HCT116 (cell line): ENCODE data around the gene OR2T11. TPM values are rescaled to one million over a fixed set of nuclear protein-coding genes. Genes with fewer than 3 reads are reported as not detected.

Experiments used
- ATAC-seq: fragments of 200-7000 bp; cut with Tn5 transposase; 2 replicates; pipeline ENCODE4 v1.9.1; 2020; ENCODE audit warnings: mild to moderate bottlenecking, moderate library complexity
- BruUV-seq: library from RNA; stranded (reverse); fragments of 400-500 nt; replicated peaks from 2 replicates; lab custom pipeline; 2021; lab: Mats Ljungman, UMichigan
- CTCF ChIA-PET: fragments of 300-600 bp; sonication (Branson Sonifier 250); formaldehyde crosslinking; loops from one replicate; lab custom pipeline; 2021; ENCODE audit warnings: antibody characterized with exemption; lab: Charles Lee
- POLR2A ChIA-PET: fragments of 300-600, 350-600 bp; sonication (Branson Sonifier 250); formaldehyde crosslinking; loops from one replicate; lab custom pipeline; 2021; ENCODE audit warnings: antibody characterized with exemption; lab: Charles Lee
- RAD21 ChIA-PET, 2 experiments: fragments of 300-600 bp; sonication (Branson Sonifier 250); formaldehyde crosslinking; loops; one replicate each; lab custom pipeline; 2023; ENCODE audit warnings: low total read pairs in 2 of 2; ENCODE audit not compliant: uncharacterized antibody in 2 of 2, unreplicated experiment in 2 of 2, low non-redundant PET in 1 of 2; lab: Charles Lee
- DNase-seq: peaks from one replicate; pipeline ENCODE4 v3.0.0-alpha.2; 2010; ENCODE audit warnings: low read depth, low spot score
- H2AFZ ChIP-seq: fragments of 200-600 bp; shearing (Covaris generic), sonication (generic); 2 replicates; pipeline ENCODE4 v1.6.1; 2017; ENCODE audit warnings: low read depth, mixed run types, mixed read lengths, antibody characterized with exemption, low read length; ENCODE audit not compliant: poor library complexity, severe bottlenecking
- H3K27ac ChIP-seq: 2 replicates; pipeline ENCODE4 v1.5.1; 2012; ENCODE audit warnings: low read depth, low read length
- H3K27me3 ChIP-seq: fragments of 200-600 bp; sonication (generic); 2 replicates; pipeline ENCODE4 v1.6.1; 2016; ENCODE audit warnings: mixed run types, low read length, mixed read lengths; ENCODE audit not compliant: insufficient read depth
- H3K36me3 ChIP-seq, 2 experiments: fragments of 200-500 bp in 1 of 2; fragments of 200-600 bp in 1 of 2; sonication (Bioruptor generic) in 1 of 2; sonication (generic) in 1 of 2; 2 replicates each; pipeline versions ENCODE4 v1.5.1 to v1.6.1; 2014 to 2016; ENCODE audit warnings: low read length in 2 of 2, inconsistent platforms in 1 of 2, mixed read lengths in 1 of 2, mixed run types in 1 of 2; ENCODE audit not compliant: insufficient read depth in 2 of 2, control insufficient read depth in 1 of 2
- H3K4me1 ChIP-seq, 2 experiments: fragments of 200-600 bp in 1 of 2; sonication (generic) in 1 of 2; 2 replicates each; pipeline versions ENCODE4 v1.5.1 to v1.6.1; 2012 to 2017; ENCODE audit warnings: low read length in 2 of 2, inconsistent platforms in 1 of 2, mild to moderate bottlenecking in 1 of 2, mixed read lengths in 1 of 2, mixed run types in 1 of 2, moderate library complexity in 1 of 2; ENCODE audit not compliant: insufficient read depth in 2 of 2, control insufficient read depth in 1 of 2
- H3K4me2 ChIP-seq: fragments of 200-600 bp; sonication (generic); 2 replicates; pipeline ENCODE4 v1.6.1; 2017; ENCODE audit warnings: mixed run types, low read length, mixed read lengths
- H3K4me3 ChIP-seq, 2 experiments: fragments of 200-600 bp in 1 of 2; sonication (generic) in 1 of 2; replicated peaks in 1 of 2; 2 replicates each; pipeline ENCODE4 v1.5.1; 2011 to 2016; ENCODE audit warnings: low read length in 2 of 2, control low read depth in 1 of 2, low read depth in 1 of 2, mild to moderate bottlenecking in 1 of 2, mixed read lengths in 1 of 2, mixed run types in 1 of 2
- H3K79me2 ChIP-seq: fragments of 200-600 bp; sonication (generic); 2 replicates; pipeline ENCODE4 v1.6.1; 2017; ENCODE audit warnings: mild to moderate bottlenecking, mixed run types, low read length, moderate library complexity, mixed read lengths; ENCODE audit not compliant: insufficient read depth
- H3K9ac ChIP-seq: fragments of 200-600 bp; sonication (generic); 2 replicates; pipeline ENCODE4 v1.6.1; 2016; ENCODE audit warnings: low read length, mixed read lengths
- H3K9me2 ChIP-seq: fragments of 200-600 bp; sonication (generic), shearing (Covaris generic); 2 replicates; pipeline ENCODE4 v1.6.1; 2017; ENCODE audit warnings: mixed run types, mild to moderate bottlenecking, moderate library complexity; ENCODE audit not compliant: insufficient read depth
- H3K9me3 ChIP-seq, 2 experiments: fragments of 200-500 bp in 1 of 2; fragments of 200-600 bp in 1 of 2; sonication (Bioruptor generic) in 1 of 2; sonication (generic) in 1 of 2; 2 replicates each; pipeline ENCODE4 v1.6.1; 2014 to 2017; ENCODE audit warnings: low read length in 2 of 2, mixed read lengths in 2 of 2, inconsistent platforms in 1 of 2, low read depth in 1 of 2, mild to moderate bottlenecking in 1 of 2, mixed run types in 1 of 2, moderate library complexity in 1 of 2; ENCODE audit not compliant: control insufficient read depth in 1 of 2, insufficient read depth in 1 of 2
- H4K20me1 ChIP-seq: fragments of 200-600 bp; sonication (generic), shearing (Covaris generic); 2 replicates; pipeline ENCODE4 v1.6.1; 2017; ENCODE audit warnings: mixed run types, mild to moderate bottlenecking, moderate library complexity; ENCODE audit not compliant: insufficient read depth
- FOSL1 ChIP-seq: IDR thresholded peaks from 2 replicates; pipeline ENCODE4 v1.6.1; 2012; ENCODE audit warnings: low read depth
- RAD21 ChIP-seq: IDR thresholded peaks from 2 replicates; pipeline ENCODE4 v1.6.1; 2012; ENCODE audit warnings: low read depth, mild to moderate bottlenecking
- ZNF274 ChIP-seq: fragments of 200-500 bp; sonication (Bioruptor generic); IDR thresholded peaks from 2 replicates; pipeline ENCODE4 v1.6.1; 2014; ENCODE audit warnings: mild to moderate bottlenecking, low read depth, low read length, inconsistent platforms
- intact Hi-C: fragments of 100-400 bp; cut with micrococcal nuclease; formaldehyde crosslinking; loops from 2 replicates; pipeline ENCODE4 v1.10.0; 2022
- total RNA-seq: library from RNA; stranded (reverse); gene quantifications from one replicate; pipeline ENCODE4 v1.2.1, GENCODE V29; 2021; ENCODE audit not compliant: unreplicated experiment
- TF ChIP-seq, protein P1 (sequence below): IDR thresholded peaks from 2 replicates; pipeline ENCODE4 v1.6.1; 2011; ENCODE audit warnings: mild to moderate bottlenecking, low read length, moderate library complexity; ENCODE audit not compliant: insufficient replicate concordance; ENCODE audit errors: extremely low read depth
- TF ChIP-seq, protein P2 (sequence below), 3 experiments: fragments of 200-600 bp in 1 of 3; sonication (generic) in 1 of 3; IDR thresholded peaks in 2 of 3; conservative IDR thresholded peaks in 1 of 3; 2 replicates each; pipeline ENCODE4 v1.5.1; 2012 to 2017; ENCODE audit warnings: low read depth in 2 of 3, low read length in 2 of 3, antibody characterized with exemption in 1 of 3, borderline replicate concordance in 1 of 3, control low read depth in 1 of 3, mild to moderate bottlenecking in 1 of 3, mixed read lengths in 1 of 3, mixed run types in 1 of 3, moderate library complexity in 1 of 3; ENCODE audit not compliant: insufficient read depth in 1 of 3

The OR2T11 gene
- total RNA-seq, 1 experiment from 2014 or later = not detected

GRCh38 chr1:248625166-248625565 is 9.7 kb downstream of the OR2T11 start (continued):
- TF ChIP-seq, protein P1, sequence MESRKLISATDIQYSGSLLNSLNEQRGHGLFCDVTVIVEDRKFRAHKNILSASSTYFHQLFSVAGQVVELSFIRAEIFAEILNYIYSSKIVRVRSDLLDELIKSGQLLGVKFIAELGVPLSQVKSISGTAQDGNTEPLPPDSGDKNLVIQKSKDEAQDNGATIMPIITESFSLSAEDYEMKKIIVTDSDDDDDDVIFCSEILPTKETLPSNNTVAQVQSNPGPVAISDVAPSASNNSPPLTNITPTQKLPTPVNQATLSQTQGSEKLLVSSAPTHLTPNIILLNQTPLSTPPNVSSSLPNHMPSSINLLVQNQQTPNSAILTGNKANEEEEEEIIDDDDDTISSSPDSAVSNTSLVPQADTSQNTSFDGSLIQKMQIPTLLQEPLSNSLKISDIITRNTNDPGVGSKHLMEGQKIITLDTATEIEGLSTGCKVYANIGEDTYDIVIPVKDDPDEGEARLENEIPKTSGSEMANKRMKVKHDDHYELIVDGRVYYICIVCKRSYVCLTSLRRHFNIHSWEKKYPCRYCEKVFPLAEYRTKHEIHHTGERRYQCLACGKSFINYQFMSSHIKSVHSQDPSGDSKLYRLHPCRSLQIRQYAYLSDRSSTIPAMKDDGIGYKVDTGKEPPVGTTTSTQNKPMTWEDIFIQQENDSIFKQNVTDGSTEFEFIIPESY = no peak
- TF ChIP-seq RAD21 (no peak), FOSL1 (no peak), ZNF274 (no peak)

DNA sequence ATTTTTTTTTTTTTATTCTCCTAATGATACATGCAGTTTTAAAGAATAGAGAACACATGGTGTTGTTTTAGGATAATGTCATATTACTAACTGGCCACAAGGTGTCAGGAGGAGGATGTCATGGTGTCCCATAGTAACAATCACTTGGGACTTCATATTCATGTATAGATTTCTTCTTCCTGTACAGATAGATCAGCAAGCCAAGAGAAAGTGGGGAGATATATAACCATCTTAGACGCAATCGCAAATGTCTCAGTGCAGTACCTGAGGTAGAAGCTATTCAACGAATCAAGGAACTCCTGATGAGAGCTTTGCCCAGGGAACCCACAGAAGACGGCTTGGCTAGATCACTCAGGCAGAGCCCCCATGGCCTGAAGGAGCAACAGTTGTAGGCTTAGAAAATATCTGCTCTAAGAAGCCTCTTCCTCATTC is 12.3 kb downstream of the OR2T11 start:
- Histone ChIP-seq H3K4me2 (no peak overlapping the region), H3K9me2 (no peaks in the 10 kb centered on the region), H3K27me3 (no peaks in the 10 kb centered on the region), H2AFZ (no peak overlapping the region), H3K36me3 (no peaks in the 10 kb centered on the region), H4K20me1 (no peaks in the 10 kb centered on the region), H3K9me3 (no peaks in the 10 kb centered on the region), H3K9ac (no peak overlapping the region), H3K4me1 (no peaks in the 10 kb centered on the region), H3K79me2 (no peaks in the 10 kb centered on the region), H3K27ac (no peak overlapping the region), H3K4me3 (no peak overlapping the region)
- TF ChIP-seq FOSL1 = no peak
- TF ChIP-seq RAD21 = peak; percentile 67
- TF ChIP-seq, protein P2, sequence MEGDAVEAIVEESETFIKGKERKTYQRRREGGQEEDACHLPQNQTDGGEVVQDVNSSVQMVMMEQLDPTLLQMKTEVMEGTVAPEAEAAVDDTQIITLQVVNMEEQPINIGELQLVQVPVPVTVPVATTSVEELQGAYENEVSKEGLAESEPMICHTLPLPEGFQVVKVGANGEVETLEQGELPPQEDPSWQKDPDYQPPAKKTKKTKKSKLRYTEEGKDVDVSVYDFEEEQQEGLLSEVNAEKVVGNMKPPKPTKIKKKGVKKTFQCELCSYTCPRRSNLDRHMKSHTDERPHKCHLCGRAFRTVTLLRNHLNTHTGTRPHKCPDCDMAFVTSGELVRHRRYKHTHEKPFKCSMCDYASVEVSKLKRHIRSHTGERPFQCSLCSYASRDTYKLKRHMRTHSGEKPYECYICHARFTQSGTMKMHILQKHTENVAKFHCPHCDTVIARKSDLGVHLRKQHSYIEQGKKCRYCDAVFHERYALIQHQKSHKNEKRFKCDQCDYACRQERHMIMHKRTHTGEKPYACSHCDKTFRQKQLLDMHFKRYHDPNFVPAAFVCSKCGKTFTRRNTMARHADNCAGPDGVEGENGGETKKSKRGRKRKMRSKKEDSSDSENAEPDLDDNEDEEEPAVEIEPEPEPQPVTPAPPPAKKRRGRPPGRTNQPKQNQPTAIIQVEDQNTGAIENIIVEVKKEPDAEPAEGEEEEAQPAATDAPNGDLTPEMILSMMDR (IDR thresholded peaks at IDR 0.05 in 2 of 3, conservative IDR thresholded peaks at IDR 0.05 in 1 of 3; ENCODE audit: borderline replicate concordance in 1 of 3, insufficient read depth in 1 of 3, low read depth in 2 of 3, low read length in 2 of 3) = peak; percentile 38 to 59 (median 52); a peak in 5 of 6 replicates
- ChIA-PET POLR2A (no interaction called here), CTCF (no interaction called here), RAD21 (no interaction called here)
- DNase-seq (peak; percentile 6), ATAC-seq (peak; percentile 79)
- BruUV-seq = no TSS peak
- intact Hi-C loops = loop anchor here (1.0 to 5.0 kb wide), 2 partner anchors 65 to 185 kb away; no protein-coding TSS in a partner anchor
